ENCODE results near the gene CADPS. TPM values are rescaled to one million over a fixed set of nuclear protein-coding genes. Genes with fewer than 3 reads are reported as not detected.

CADPS gene
- total RNA-seq, 6 experiments from 2014 or later: not detected

- no peak for DNase-seq
- TF ChIP-seq, protein P1, sequence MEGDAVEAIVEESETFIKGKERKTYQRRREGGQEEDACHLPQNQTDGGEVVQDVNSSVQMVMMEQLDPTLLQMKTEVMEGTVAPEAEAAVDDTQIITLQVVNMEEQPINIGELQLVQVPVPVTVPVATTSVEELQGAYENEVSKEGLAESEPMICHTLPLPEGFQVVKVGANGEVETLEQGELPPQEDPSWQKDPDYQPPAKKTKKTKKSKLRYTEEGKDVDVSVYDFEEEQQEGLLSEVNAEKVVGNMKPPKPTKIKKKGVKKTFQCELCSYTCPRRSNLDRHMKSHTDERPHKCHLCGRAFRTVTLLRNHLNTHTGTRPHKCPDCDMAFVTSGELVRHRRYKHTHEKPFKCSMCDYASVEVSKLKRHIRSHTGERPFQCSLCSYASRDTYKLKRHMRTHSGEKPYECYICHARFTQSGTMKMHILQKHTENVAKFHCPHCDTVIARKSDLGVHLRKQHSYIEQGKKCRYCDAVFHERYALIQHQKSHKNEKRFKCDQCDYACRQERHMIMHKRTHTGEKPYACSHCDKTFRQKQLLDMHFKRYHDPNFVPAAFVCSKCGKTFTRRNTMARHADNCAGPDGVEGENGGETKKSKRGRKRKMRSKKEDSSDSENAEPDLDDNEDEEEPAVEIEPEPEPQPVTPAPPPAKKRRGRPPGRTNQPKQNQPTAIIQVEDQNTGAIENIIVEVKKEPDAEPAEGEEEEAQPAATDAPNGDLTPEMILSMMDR (IDR thresholded peaks at IDR 0.05): no peak
- no peaks in the 10 kb centered on the region for H3K4me1 Mint-ChIP-seq (ENCODE audit: low read depth)
- H3K36me3 Mint-ChIP-seq (ENCODE audit: low read depth): no peaks in the 10 kb centered on the region
- H3K27me3 Mint-ChIP-seq (ENCODE audit: insufficient read depth): peaks cover 35% of the 10 kb centered on the region
- no peak overlapping the region for H3K4me3 Mint-ChIP-seq
- H3K9me3 Mint-ChIP-seq: no peaks in the 10 kb centered on the region
- no peak overlapping the region for H3K27ac Mint-ChIP-seq
Observed at GRCh38 chr3:62363275-62363674, 511.9 kb downstream of the CADPS start.

DNA sequence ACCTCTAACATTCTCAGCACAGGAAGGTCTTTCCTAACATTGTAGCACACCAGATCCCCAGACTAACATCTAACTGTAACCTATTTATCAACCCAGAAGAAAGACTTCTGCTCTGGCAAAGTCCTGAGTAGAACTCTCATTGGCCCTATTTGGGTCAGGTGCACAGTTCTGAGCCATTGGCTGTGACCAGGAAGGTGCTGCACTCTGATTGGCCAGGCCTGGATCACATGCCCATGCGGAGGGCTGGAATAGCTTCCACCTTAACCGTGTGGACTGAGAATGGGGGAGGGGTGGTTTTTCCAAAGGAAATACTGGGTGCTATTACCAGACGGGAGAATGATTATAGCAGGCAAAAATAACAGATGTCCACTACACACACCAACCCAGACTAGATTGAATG lies 513.4 kb downstream of the CADPS start:
- Mint-ChIP-seq H3K27me3 (ENCODE audit: insufficient read depth) (peaks cover 23% of the 10 kb centered on the region), H3K9me3 (no peaks in the 10 kb centered on the region), H3K27ac (no peak overlapping the region), H3K4me1 (ENCODE audit: low read depth) (no peaks in the 10 kb centered on the region), H3K4me3 (no peak overlapping the region), H3K36me3 (ENCODE audit: low read depth) (no peaks in the 10 kb centered on the region)
- TF ChIP-seq, protein P1 (IDR thresholded peaks at IDR 0.05): no peak
- no peak for DNase-seq

- Mint-ChIP-seq H3K4me1 (ENCODE audit: low read depth) (no peaks in the 10 kb centered on the region), H3K4me3 (no peak overlapping the region), H3K36me3 (ENCODE audit: low read depth) (no peaks in the 10 kb centered on the region), H3K9me3 (no peaks in the 10 kb centered on the region), H3K27ac (no peak overlapping the region), H3K27me3 (ENCODE audit: insufficient read depth) (peaks cover 18% of the 10 kb centered on the region)
- no peak for DNase-seq
- TF ChIP-seq, protein P1 (IDR thresholded peaks at IDR 0.05): no peak
Observed at GRCh38 chr3:62361261-62361660, 514.0 kb downstream of the CADPS start.

DNA sequence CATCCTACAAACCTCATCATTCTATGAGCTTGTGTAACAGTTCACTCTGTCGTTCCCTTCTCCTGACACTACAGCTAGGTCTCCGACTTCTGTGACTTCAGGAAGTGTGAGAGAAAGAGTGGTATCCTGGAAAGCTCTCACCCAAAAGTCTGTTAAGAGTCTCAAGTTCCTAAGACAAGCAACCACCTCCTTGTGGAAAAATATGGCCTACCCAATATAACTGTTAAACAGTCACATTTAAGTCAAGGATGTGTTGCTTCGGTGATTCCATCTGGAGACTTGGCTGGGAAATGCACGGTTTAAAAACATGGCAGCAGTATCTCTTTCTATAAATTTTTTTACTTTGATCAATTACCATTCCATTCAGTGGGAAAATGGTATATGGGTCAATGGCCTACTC lies 515.7 kb downstream of the CADPS start:
- no peak for DNase-seq
- Mint-ChIP-seq H3K27ac (no peak overlapping the region), H3K36me3 (ENCODE audit: low read depth) (no peaks in the 10 kb centered on the region), H3K4me1 (ENCODE audit: low read depth) (no peaks in the 10 kb centered on the region), H3K9me3 (no peaks in the 10 kb centered on the region), H3K27me3 (ENCODE audit: insufficient read depth) (peaks cover 10% of the 10 kb centered on the region), H3K4me3 (no peak overlapping the region)
- TF ChIP-seq, protein P1 (IDR thresholded peaks at IDR 0.05): no peak

DNA sequence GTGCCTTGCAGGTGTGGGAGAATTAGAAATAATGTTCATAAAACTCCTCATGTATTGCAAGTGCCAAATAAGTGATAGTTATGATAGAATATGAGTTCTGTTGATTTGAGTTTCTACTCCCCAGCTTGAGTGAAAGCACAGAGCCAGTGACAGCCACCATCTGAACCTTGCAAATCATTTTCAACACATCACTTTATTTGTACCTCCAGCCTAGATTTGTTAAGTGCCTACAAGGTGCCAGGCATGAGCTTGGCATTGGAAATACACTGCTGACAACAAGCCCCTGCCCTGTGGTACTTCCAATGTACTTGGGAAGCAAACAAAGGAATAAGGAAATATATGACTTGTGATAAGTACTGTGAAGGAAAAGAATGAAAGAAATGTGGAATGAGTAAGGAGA lies 518.9 kb downstream of the CADPS start:
- H3K4me3 Mint-ChIP-seq: no peak overlapping the region
- H3K36me3 Mint-ChIP-seq (ENCODE audit: low read depth): no peaks in the 10 kb centered on the region
- no peak for DNase-seq
- TF ChIP-seq, protein P1 (IDR thresholded peaks at IDR 0.05): no peak
- H3K27me3 Mint-ChIP-seq (ENCODE audit: insufficient read depth): peaks cover 7% of the 10 kb centered on the region
- no peak overlapping the region for H3K27ac Mint-ChIP-seq
- no peaks in the 10 kb centered on the region for H3K9me3 Mint-ChIP-seq
- no peaks in the 10 kb centered on the region for H3K4me1 Mint-ChIP-seq (ENCODE audit: low read depth)

GRCh38 chr3:62355703-62356102 lies 519.5 kb downstream of the CADPS start:
- H3K27me3 Mint-ChIP-seq (ENCODE audit: insufficient read depth): peaks cover 9% of the 10 kb centered on the region
- TF ChIP-seq, protein P1 (IDR thresholded peaks at IDR 0.05): no peak
- no peaks in the 10 kb centered on the region for H3K36me3 Mint-ChIP-seq (ENCODE audit: low read depth)
- H3K9me3 Mint-ChIP-seq: no peaks in the 10 kb centered on the region
- no peak overlapping the region for H3K27ac Mint-ChIP-seq
- H3K4me3 Mint-ChIP-seq: no peak overlapping the region
- H3K4me1 Mint-ChIP-seq (ENCODE audit: low read depth): no peaks in the 10 kb centered on the region
- no peak for DNase-seq

Measured in HFFc6 (cell line).